Left kidney (tissue), 2 donors: ENCODE results near the gene PRG2. TPM values are rescaled to one million over a fixed set of nuclear protein-coding genes. Genes with fewer than 3 reads are reported as not detected.
"Not testable (repeated sequence)": the region's sequence is repeated elsewhere in the genome, so short reads cannot be mapped to it uniquely, and the experiment has no call there.

Source experiments
- DNase-seq: peaks from one replicate; pipeline ENCODE4 v3.0.0-alpha.2; 2013
- polyA plus RNA-seq: library from polyadenylated mRNA; unstranded; fragments of 120-200 nt; gene quantifications from one replicate; pipeline ENCODE4 v1.2.1, GENCODE V29; 2013; ENCODE audit not compliant: insufficient read length

PRG2 gene
- polyA plus RNA-seq, 1 donor = 0.68 TPM

DNA sequence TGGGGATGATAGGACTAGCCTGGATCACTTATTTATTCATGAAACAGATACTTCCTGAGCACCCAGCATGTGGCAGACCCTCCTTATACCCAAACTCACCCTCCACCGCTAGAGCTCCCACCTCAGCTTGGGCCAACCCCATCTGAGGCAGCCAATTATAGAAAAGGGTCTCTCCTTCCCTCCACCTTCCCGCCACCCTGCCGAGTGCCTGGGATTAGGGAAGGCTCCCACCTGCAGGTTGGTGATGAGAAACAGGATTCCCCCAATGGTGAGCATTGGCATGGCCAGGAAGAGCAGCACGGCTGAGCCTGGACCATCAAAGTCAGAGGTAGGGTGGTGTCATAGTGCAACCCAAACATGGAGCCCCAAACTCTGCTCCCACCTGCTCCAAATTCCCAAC lies 30.6 kb upstream of the PRG2 start:
- DNase-seq = no peak

DNA sequence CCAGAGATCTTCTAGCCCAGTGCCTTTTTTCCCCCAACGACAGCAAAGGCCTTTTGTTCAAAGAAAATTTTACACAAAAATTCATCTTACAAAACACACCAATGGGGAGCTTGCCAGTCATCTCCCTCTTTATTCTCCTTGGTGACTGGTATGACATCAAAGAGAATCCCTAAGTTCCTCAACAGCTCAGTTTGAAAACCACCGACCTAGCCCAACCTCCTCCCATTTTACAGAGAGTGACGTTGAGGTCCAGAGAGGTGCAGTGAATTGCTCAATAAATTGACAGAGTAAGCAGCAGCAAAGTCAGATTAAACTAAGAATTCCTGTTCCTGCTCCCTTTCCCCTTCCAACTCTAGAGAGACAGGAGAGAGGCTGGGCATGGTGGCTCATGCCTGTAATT lies 28.7 kb upstream of the PRG2 start:
- no peak for DNase-seq

DNA sequence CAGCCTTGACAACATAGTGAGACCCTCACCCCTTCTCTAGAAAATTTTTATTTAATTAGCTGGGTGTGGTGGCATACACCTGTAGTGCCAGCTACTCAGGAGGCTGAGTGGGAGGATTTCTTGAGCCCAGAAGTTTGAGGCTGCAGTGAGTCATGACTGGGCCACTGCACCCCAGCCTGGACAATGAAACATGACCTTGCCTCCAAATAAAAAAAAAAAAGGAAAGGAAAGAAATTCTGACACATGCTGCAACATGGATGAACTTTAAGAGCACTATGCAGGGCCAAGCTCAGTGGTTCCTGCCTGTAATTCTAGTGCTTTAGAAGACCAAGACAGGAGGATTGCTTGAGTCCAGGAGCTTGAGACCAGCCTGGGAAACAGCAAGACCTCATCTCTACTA lies 27.7 kb upstream of the PRG2 start:
- no peak for DNase-seq

GRCh38 chr11:57417056-57417455 lies 26.6 kb upstream of the PRG2 start:
- DNase-seq = no peak

- DNase-seq = no peak
Measured at GRCh38 chr11:57416436-57416835, 26.0 kb upstream of the PRG2 start.

- DNase-seq = no peak
Measured at GRCh38 chr11:57414612-57415212, 24.3 kb upstream of the PRG2 start.

- DNase-seq = no peak
Measured at GRCh38 chr11:57413681-57414080, 23.2 kb upstream of the PRG2 start.

DNA sequence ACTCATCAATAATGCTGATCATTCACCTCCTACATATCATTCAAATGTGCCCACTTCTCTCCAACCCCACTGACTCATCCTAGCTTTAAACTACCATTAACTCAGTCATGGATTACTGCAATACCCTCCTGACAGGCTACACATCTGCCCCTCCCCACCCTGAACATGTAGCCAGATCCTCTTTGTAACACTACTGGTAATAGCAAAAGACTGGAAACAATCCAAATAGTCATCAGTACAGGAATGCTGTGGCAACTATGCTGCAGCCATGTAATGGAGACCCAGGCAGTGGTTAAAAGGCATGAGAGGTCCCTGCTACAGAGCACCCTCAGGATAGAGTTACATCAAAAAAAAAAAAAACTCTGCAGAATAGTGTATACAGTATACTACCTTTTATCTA lies 19.8 kb upstream of the PRG2 start:
- DNase-seq = no peak

DNA sequence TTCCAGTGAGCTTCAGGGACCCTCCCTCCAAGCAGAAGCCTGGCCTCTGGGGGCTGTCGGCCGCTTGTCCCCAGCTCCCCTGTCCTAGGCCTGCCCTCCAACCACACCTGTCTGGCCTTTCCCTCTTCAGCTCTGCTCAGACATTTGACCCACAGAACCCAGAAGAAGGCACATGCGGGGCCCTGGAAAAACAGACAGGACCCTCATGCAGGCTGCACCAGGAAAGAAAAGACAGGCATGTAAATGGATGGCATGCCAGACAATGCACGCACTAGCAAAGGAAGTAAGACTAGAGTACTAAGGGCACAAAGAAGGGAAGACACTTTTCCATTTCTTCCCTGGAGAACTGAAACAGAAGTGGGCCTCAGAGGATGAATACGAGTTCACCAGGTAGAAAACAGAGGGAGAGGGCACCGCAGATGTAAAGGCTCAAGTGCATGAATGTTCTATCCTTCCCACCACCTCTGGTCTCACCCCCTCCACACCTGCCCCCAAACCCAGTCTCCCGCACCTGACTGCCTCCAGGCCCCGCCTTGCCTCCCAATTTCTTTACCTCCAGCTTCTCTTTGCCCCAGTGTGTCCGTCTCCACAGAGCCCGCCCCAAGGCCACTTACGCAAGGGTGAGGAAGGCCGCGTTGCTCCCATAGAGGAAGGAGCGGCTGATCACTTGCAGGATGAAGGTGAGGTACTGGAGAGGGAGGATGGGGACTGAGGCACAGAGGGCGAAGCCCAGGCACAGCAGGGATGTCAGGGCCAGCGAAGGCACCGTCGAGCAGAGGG lies 19.1 kb upstream of the PRG2 start:
- DNase-seq = no peak

- no peak for DNase-seq
Measured at GRCh38 chr11:57408771-57409170, 18.3 kb upstream of the PRG2 start.

GRCh38 chr11:57407941-57408475 lies 17.6 kb upstream of the PRG2 start:
- no peak for DNase-seq

DNA sequence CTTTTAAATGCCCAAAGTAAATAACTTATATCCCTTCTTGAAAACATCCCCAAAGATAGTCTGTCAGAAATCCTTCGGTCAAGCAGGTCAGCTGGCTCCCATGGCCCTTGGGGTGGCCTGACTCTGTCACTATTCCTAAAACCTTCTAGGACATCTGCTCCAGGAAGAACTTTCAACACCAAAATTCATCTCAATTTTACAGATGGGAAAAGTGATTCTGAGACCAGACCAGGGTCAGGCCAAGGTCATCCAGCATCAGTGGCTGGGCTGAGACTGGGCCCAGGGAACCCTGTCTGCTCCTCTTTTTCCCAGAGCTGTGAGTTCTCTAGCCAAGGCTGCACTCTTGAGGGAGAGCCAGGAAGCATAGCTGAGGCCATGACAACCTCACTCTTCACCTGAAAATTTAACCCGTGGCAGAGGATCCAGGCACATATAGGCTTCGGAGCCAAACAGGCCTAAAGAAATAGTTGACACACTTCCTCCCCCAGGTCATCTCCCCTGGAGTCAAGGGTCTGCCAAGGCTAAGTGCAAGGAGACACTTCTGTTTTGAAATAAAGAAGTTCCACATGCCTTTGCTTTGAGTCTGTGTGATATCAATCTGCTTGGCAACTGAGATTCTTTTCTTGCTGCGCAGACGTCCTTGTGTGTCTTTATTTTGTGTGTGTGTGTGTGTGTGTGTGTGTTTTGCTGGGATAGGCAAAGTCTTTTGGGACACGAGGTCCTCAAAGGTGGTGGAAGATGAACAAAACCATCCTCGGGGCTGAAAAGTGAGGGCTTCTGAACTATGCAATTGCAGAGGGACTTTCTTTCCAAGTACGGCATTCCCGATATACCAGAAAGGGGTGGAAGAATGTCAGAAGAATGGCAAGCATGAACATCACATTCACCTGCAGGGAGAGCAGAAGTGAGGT lies 16.8 kb upstream of the PRG2 start:
- DNase-seq = no peak

GRCh38 chr11:57406337-57406904 lies 16.0 kb upstream of the PRG2 start:
- no peak for DNase-seq

DNA sequence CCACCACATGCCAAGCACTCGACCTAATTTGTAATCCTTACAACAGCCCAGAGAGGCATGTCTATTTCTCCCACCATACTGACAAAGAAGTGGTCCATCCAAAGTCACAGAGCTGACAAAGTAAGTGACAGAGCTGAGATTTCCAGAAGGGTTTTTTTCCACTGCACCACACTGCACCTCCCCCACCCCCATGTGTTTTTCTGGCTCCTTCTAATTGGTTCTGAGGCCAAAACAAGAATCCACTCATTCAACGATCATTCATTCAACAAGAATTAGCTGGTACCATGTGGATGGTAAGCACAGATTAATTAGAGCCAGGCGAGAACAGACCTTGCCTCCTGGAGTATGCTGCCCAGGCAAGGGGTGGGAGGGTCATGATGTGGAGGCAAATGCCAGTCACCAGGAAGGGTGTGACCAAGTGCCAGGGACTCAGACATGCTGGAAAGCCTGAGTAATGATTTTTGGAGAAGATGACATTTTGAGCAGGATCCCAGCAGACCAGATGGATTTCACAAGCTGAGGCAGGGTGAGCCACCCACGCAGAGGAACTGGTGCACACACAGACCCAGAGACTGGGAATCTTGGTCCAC lies 14.9 kb upstream of the PRG2 start:
- DNase-seq = no peak

- DNase-seq = no peak
Measured at GRCh38 chr11:57403802-57404147, 13.3 kb upstream of the PRG2 start.

DNA sequence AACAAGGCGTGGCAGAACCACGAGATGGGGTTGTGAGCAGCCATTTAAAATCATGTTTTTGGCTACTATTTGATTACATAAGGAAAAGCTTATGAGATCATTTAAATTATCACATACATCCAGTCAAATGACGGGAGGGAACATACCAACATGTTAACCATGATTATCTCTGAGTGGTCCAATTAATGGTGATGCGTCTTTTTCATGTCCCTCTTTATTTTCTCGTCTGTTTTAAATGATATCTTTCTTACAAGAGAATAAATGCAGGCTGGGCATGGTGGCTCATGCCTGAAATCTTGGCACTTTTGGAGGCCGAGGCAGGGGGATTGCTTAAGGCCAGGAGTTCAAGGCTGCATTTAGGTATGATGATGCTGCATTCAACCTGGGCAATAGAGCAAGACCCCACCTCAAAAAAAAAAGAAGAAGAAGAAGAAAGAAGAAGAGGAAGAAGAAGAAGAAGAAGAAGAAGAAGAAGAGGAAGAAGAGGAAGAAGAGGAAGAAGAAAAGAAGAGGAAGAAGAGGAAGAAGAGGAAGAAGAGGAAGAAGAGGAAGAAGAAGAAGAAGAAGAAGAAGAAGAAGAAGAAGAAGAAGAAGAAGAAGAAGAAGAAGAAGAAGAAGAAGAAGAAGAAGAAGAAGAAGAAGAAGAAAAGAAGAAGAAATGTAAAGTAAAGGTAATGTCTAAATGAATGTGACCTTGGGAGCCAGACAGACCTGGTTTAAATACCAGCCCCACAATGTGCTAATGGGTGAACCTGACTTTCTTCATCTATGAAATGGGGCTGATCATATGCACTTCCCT lies 12.8 kb upstream of the PRG2 start:
- DNase-seq = not testable (repeated sequence)

DNA sequence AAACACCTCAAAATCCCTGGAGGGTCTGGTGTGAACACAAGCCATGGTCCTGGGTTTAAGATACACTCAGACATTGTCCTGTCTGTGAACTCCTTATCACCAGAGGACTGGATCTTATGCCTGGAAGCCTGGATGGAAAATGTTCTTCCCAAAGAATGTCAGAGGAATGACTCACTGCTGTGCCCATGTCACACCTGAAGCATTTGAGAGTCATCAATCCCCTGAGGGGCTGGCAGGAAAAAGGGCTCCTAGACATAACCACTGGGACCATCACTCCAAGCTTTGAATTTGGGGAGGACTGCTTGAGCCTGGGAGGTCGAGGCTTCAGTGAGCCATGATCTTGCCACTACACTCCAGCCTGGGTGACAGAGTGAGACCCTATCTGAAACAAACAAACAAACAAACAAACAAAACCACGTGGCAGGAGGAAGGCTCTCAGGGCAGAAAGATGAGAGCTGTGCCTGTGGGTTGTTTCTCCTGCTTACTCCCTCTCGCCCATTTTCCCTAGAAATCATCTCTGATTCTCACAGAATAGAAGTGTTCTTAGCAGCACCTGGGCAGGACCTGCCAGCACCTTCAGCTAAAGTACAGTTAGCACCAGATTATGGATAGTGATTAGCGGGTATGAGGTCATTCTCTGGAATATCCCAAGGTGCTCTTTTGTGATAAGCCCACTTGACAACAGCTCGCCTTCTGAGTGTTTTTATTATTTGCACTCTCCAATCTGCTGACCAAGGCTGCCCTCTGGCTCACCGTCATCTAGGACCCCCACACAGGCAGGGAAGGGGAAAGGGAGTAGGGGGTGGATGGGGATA lies 11.9 kb upstream of the PRG2 start:
- DNase-seq = no peak

DNA sequence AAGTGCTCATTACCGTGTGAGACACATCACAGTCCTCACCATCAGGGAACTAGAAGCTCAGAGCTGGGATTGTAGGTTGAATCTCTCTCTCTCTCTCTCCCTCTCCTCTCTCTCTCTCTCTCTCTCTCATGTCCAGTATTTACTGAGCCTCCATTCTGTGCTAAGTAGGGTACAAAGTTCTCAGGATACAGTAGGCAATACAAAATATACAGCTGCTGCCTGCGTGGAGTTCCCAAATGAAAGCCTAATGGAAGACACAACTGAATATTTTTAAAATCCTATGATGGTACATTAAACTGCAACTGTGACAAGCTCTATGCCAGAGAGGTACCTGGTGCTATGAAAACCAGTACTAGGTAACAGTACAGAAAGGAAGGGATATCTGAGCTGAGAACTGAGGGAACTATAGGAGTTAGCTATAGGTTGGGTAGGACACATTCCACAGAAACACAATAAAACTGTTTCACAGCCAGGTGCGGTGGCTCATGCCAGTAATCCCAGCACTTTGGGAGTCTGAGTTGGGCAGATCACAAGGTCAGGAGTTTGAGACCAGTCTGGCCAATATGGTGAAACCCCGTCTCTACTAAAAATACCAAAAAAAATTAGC lies 9.6 kb upstream of the PRG2 start:
- no peak for DNase-seq

DNA sequence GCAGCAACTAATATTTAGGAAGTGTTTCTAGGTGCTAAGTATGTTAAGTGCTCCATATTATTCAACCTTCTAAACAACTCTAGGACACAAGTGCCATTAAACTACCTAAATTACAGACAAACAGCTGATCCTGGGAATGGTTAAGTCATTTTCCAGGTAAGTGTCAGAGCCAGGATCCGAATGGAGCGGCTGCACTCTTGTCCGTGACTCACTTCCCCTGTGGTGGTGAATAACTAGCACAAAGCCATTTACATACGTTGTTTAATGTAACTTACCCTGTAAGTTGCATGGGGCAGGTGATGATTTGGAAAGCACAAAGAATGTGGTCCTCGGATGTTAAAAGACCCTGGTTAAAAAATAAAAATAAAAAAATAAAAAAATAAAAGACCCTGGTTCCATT lies 8.8 kb upstream of the PRG2 start:
- DNase-seq = no peak
